ACHN (cell line): ENCODE results near the gene DNAJC10.
"Not testable (repeated sequence)": the region's sequence is repeated elsewhere in the genome, so short reads cannot be mapped to it uniquely, and the experiment has no call there.

Experiments used
- DNase-seq: peaks from one replicate; pipeline ENCODE4 v3.0.0-alpha.2; 2015
- in situ Hi-C: cut with HindIII; loops from 2 replicates; pipeline ENCODE4 v1.10.0; 2017; ENCODE audit warnings: low sequenced_read_pairs, low pct_ligation_motif_present, low pct_unique_long_range_greater_than_20kb

Gene DNAJC10, protein sequence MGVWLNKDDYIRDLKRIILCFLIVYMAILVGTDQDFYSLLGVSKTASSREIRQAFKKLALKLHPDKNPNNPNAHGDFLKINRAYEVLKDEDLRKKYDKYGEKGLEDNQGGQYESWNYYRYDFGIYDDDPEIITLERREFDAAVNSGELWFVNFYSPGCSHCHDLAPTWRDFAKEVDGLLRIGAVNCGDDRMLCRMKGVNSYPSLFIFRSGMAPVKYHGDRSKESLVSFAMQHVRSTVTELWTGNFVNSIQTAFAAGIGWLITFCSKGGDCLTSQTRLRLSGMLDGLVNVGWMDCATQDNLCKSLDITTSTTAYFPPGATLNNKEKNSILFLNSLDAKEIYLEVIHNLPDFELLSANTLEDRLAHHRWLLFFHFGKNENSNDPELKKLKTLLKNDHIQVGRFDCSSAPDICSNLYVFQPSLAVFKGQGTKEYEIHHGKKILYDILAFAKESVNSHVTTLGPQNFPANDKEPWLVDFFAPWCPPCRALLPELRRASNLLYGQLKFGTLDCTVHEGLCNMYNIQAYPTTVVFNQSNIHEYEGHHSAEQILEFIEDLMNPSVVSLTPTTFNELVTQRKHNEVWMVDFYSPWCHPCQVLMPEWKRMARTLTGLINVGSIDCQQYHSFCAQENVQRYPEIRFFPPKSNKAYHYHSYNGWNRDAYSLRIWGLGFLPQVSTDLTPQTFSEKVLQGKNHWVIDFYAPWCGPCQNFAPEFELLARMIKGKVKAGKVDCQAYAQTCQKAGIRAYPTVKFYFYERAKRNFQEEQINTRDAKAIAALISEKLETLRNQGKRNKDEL

DNA sequence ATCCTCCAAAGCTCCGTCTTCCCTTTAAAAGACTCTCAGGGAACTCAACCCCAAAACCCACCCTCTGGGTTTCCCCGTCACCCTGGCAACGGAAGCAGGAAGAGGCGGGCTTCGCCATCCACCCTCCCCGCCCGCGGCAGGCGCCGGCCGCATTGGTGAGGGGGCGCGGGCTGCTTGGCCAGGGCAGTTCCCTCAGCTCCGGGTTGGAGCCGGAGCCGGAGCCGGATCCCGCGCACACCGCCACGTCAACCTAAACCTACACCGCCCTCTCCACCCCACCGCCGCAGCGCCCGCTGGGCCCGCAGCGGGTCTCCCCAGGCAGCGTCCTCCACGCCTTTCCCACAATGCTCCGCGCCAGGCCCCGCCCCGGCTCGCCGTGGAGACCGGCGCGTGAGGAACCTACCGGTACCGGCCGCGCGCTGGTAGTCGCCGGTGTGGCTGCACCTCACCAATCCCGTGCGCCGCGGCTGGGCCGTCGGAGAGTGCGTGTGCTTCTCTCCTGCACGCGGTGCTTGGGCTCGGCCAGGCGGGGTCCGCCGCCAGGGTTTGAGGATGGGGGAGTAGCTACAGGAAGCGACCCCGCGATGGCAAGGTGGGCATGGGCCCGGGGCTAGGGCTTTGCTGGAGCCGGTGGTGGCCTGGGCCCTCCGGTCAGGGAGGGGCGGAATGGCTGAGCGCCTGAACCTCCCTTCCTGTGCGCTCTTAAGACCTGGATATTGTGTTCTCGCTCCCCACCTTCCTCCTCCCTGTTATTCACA is at the start of gene DNAJC10:
DNAJC10 (plus strand) TSS at position 366 of the 758 bp plus-strand sequence. CDS start 1,830 bp downstream, outside the sequence.
- peak; percentile 92 for DNase-seq
- in situ Hi-C loops: no loop called here

DNA sequence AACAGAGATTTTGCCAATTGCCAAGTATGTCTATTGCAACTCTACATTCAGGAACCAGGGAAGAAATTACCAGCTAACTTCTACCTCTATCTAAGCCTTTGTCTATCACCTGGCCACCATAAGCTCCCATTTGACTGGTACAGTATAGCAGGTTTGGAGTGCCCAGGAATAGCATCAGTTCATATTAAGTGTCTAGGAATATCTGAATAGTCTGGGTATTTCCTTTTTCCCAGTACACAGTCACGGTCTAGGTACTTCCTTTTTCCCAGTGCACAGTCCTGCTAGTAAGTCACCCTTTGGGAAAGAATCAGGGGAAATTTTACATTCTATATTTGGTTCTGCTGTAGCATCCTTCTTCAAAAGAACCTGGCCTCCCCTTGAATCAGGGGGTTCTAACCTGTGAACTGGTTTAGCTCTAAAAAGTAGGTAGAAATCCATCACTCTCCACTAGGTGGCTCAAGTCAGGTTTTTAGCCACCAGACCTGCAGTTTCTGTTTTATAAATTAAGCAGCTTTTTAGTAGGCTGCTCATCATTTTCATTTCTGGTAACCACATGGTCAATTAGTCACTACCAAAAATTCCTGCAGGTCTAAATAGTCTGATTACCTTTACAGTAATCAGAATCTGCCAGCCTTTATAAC is 49.3 kb upstream of the DNAJC10 start:
- in situ Hi-C loops: no loop called here
- DNase-seq: peak; percentile 54

DNA sequence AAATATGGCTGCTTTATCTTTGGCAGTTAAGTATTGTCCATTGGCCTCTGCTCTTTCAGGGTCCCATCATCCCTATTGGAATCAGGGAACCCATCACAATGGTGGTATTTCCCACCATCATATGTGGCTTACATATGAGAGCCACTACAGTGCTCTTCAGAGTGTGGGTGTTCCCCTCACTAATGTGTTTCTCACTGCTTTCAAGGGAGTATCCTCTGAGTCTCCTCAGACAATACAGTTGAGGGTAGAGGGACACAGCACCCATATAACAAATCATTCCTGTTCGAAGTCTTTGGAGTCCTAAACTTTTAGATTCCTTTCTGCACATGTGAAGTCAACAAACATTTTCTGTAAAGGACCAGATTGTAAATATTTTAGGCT is 48.8 kb upstream of the DNAJC10 start:
- in situ Hi-C loops: no loop called here
- no peak for DNase-seq

DNA sequence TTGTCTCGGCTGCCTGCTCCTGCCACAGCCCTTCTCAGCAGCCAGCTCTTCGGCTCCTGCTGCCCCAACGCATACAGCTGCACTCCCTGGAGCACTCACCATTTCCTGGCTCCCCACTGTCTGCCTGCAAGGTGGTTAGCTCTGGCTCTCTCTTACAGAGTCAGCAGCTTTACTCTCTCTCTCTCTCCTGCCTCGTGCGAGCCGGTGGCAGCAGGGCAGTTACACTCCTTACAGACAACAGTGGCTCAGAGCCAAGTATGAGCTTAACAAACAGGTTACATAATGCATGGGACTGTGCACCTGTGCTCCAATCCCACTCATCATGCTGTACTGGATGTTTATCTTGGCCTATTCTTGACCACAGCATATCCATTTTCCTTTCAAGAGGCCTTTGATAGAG is 47.4 kb upstream of the DNAJC10 start:
- no peak for DNase-seq
- in situ Hi-C loops: no loop called here

DNA sequence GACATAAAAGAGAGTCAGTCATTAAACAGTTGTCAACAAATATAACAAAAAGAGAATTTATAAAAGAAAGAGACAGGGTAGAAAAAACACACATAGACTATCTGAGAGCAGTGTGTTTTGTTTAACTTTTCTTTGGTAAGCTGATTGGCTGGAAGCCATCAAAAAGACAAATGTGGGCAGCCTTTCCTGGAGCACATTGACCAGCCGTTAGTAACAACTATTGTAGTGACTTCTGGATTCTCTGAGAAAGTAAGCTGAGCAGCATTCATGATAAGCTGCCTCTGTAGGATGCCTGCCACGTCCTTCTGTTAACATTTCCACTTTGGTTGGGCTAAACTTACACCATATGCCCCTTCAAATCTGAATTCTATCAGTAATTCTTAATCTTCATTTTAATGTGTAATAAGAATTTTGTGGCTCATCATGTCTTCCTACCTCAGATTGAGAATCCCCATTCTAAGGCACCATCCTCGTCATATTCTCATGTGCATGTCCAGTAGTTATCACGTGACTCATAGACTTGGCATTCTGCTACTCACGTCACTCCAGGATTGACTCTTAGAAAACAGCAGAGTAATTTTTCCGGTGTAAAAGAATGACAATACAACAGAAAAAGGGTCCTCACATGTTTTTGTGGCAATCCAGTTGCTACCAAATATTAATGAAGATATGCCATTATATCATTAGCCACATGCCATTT is 43.4 kb upstream of the DNAJC10 start:
- in situ Hi-C loops: no loop called here
- peak; percentile 75 for DNase-seq

DNA sequence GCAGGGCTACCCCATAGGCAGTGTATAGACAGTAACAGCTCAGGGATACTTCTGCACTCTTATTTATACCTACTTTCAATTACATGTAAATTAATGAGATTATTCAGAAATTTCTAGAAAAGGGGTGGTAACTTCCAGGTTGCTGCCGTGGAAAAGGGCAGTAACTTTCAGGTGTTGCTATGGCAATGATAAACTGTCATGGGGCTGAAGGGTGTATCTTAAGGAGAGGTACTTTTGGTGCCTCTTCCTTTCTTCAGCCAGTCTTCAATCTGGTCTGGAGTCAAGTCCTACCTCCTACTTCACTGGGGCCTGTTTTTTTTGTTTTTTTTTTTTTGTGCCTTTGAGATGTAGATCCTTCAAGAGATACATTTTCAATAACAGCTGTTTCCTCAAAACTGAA is 35.2 kb upstream of the DNAJC10 start:
- DNase-seq: no peak
- in situ Hi-C loops: no loop called here

DNA sequence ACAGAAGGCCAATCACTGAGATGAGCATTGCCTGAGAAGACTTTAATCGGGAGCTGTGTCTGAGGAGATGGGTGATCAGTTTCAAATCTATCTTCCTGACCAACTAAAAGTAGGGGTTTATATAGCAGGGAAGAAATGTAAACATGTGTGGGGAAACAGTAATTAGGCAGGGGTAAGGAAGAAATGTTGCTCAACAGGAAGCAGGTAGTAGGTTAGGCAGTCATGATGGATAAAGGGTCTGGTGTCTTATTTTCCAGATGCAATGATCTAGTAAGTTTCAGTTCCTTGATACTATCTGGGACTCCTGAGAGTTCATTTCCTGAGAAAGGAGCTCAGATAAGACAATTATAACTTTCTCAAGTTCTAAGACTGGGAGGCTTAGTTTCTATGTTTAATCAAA is 33.8 kb upstream of the DNAJC10 start:
- no peak for DNase-seq
- in situ Hi-C loops: no loop called here

DNA sequence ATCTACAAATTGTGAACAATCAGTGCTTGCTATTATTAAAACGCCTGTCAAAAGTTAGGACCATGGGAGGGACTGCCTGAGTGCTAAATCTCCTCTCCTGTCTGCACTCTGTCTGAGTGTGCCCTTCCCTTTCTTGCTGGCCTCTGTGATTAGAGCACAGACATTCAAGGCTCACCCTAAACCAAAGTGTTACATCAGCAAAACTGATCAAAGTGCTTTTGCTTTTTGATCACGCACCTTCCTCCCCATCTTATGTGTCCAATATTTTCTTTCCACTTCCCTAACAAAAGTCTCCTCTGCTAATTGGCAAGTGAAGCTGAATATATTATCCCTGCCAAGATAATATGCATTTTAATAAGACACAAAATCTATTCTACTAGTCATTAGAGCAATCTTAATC is 30.5 kb upstream of the DNAJC10 start:
- no peak for DNase-seq
- in situ Hi-C loops: no loop called here

DNA sequence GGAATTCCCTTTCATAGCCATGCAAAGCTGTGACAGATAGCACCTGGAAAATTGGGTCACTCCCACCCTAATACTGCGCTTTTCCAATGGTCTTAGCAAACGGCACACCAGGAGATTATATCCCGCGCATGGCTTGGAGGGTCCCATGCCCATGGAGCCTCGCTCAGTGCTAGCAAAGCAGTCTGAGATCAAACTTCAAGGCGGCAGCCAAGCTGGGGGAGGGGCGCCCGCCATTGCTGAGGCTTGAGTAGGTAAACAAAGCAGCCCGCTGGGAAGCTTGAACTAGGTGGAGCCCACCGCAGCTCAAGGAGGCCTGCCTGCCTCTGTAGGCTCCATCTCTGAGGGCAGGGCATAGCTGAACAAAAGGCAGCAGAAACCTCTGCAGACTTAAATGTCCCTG is 29.3 kb upstream of the DNAJC10 start:
- in situ Hi-C loops, DNase-seq: not testable (repeated sequence)

DNA sequence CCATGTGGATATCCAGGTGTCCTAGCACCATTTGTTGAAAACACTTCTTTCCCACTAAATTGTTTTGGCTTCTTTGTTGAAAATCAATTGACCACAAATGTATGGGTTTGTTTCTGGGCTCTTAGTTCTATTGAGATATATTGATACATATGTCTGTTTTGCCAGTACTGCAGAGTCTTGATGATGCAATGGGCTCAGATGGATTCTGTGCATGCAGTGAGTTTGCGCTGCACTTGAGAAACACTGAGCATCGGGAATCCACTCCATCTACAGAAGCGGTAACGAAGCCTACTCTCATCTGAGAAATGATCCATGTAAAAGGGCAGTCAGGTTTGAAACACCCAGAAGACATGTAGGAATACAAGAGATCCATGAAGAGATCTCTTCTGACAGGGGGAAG is 21.9 kb upstream of the DNAJC10 start:
- DNase-seq: no peak
- in situ Hi-C loops: no loop called here

DNA sequence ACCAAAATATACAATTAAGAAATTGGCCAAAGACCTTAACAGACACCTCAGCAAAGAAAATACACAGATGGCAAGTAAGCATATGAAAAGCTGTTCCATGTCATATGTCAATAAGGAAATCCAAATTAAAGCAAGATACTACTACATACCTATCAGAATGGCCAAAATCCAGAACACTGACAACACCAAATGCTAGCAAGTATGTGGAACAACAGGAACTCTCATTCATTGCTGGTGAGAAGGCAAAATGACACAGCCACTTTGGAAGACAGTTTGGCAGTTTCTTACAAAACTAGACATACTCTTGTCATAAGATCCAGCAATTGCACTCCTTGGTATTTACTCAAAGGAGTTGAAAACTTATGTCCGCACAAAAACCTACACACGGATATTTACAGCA is 20.3 kb upstream of the DNAJC10 start:
- in situ Hi-C loops: no loop called here
- DNase-seq: no peak

DNA sequence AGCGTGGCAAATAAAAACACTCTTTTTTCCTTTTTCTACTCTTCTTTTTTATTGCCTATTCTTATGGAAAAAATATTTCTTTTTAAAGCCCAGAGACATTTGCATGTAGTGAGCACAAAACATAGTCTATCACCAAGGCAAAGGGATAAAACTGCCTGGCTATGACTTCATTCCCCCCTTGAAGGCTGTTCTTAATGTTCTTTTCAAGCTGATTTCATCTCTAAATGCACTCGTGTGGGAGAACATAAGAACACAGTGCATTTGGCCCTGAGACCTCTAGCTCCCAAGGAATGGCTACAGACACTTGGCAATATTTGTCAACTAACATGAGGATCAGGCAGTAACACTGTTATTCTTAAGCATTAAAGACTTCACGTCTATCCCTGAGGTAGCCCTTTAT is 17.4 kb upstream of the DNAJC10 start:
- in situ Hi-C loops: no loop called here

DNA sequence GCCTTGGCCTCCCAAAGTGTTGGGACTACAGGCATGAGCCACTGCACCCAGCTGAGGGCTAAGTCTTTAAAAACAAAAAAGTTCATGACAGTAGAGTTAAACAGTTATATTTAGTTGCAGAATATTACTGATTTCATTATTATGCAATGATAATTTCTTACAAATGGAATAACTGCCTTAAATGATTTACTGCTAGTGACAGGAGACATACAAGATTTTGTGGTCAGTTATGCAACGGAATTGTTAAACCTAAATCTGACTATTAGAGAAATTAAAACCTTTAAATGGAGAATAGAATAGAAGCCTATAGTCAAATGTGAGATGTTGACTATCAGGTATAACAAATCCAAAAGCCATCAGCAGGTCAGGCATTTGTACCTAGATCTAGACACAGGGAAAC is 10.3 kb upstream of the DNAJC10 start:
- in situ Hi-C loops: no loop called here

More for the DNA sequence above, 17.4 kb upstream of the DNAJC10 start:
- DNase-seq: no peak

DNA sequence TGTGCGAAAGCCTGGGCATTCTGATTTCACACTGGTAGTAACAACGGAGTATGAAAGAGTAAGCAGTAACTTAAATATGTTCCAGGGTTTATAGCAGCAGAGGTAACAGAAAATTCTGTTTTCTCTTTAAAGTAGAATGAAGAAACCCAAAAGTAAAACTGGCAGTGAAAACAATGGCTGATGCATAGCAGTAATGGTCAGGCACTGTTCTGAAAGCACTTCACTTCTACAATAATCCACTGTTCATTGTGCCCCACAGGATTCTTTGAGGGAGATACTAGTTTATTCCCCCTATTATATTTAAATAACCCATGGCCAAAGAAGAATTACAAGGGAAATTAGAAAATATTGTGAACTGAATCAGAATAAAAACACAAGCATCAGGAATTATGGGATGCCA is 9.3 kb upstream of the DNAJC10 start:
- DNase-seq: no peak
- in situ Hi-C loops: no loop called here

More for the DNA sequence above, 10.3 kb upstream of the DNAJC10 start:
- DNase-seq: no peak

DNA sequence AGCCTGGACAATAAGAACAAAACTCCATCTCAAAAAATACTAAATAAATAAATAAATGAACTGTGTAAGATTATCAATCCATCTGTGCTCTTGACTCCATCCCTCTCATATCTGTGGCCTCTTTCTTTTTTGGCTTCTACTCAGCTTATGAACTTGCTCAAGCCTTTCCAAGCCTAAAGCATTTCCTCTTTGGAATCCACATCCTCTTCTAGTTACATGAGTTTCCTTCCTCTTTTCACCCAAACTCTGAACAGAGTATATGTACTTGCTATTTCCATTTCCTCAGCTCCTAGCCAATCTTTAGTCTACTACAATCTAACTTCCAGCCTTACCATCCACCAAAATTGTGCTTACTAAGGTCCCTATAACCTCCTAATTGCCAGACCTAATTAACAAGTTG is 2.5 kb upstream of the DNAJC10 start:
- in situ Hi-C loops: no loop called here
- no peak for DNase-seq

DNA sequence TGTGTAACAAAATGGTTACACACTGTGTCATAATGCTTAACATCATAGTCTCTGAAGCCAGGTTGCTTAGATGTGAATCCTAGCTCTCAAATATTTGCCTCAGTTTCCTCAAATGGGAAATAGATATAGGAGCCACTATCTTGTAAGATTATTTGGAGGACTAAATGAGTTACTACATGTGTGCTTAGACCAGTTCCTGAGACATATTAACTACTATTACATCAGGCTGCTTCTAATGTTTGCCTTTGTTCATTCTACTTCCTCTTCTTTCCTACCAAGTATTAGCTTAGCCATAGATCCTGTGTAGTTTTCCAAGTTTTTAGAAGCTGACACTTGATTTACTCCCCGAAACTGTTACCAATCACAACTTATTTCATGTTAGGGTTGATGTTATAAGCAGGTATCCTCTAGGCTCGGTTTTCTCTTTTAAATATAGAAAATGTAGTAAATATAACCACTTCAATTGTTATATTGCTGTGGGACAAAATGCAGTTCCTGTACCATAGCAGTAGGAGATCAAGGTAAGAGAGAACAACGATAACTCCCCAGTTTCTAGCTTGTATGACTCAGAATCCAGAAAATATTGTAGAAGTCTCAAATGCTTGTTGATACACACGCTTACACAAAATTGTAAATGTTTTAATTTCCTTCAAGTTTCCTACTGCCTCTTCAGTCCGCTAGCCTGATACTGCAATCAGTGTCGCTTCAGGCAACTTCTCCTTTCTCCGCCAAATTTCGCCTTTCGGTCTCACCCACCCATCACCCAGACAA is 751 bp upstream of the DNAJC10 start:
- peak; percentile 65 for DNase-seq
- in situ Hi-C loops: no loop called here

DNA sequence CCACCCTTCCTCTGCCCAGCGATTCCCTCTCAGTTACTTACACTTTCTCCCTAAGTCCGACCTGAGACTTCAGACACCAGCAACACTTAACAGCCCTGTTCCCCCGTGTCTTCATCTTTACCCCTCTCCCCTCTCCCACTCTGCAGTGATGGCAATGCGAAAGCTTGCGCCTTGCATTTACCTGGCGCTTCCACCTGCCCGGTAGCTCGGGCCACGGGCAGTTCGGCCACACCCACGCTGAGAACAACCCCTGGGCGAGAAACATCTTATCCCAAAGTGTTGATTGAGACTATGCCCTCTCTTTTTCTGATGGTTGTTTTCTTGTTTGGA is 558 bp downstream of the DNAJC10 start:
- no peak for DNase-seq
- in situ Hi-C loops: no loop called here

DNA sequence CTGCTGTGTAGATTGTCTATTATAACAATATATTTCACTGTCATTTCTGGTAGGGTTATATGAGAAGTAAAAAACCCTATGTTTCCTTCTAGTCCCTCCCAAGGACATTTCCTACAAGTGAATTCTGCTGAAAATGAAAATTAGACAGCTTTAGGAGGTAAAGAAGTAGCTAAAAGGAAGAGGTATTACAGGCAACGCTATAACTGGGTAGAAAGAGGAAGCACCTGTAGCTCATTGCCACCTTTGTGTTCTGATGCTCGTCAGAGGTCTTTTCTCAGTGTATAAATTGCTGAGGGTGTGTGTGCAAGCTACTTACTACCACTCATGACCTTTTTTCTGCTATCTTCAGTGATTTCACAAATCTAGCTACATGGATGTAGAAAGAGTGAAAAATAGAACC is 1.4 kb downstream of the DNAJC10 start:
- DNase-seq: no peak
- in situ Hi-C loops: no loop called here
